Mesendoderm (in vitro differentiated cells): Measurements from ENCODE around the gene TBC1D13.
"Not testable (repeated sequence)": the region's sequence is repeated elsewhere in the genome, so short reads cannot be mapped to it uniquely, and the experiment has no call there.

ENCODE experiments used
- DNase-seq: peaks from one replicate; pipeline ENCODE4 v3.0.0; 2013
- H2AK5ac ChIP-seq: 2 replicates; pipeline ENCODE4 v1.6.1; 2013; ENCODE audit warnings: low read length, inconsistent platforms
- H2BK120ac ChIP-seq: 2 replicates; pipeline ENCODE4 v1.6.1; 2013; ENCODE audit warnings: low read depth, mild to moderate bottlenecking, low read length, moderate library complexity, mixed read lengths
- H2BK15ac ChIP-seq: replicated peaks from 2 replicates; pipeline ENCODE4 v1.6.1; 2013; ENCODE audit warnings: low read depth, mild to moderate bottlenecking, moderate library complexity
- H2BK5ac ChIP-seq: 2 replicates; pipeline ENCODE4 v1.6.1; 2013; ENCODE audit warnings: low read length, inconsistent platforms
- H3K18ac ChIP-seq: 2 replicates; pipeline ENCODE4 v1.6.1; 2013; ENCODE audit warnings: mild to moderate bottlenecking, low read length, mixed read lengths
- H3K23ac ChIP-seq: one replicate; pipeline ENCODE4 v1.6.1; 2013; ENCODE audit warnings: low read length
- H3K27ac ChIP-seq: 2 replicates; pipeline ENCODE4 v1.5.1; 2013; ENCODE audit warnings: low read depth, mild to moderate bottlenecking, inconsistent platforms, low read length, moderate library complexity
- H3K27me3 ChIP-seq: 2 replicates; pipeline ENCODE4 v1.6.1; 2013; ENCODE audit warnings: low read length, control low read depth, mild to moderate bottlenecking, inconsistent platforms; ENCODE audit not compliant: insufficient read depth, poor library complexity
- H3K36me3 ChIP-seq: 2 replicates; pipeline ENCODE4 v1.6.1; 2013; ENCODE audit warnings: low read length, inconsistent platforms; ENCODE audit not compliant: control insufficient read depth, insufficient read depth
- H3K4ac ChIP-seq: one replicate; pipeline ENCODE4 v1.6.1; 2013; ENCODE audit warnings: low read depth, mild to moderate bottlenecking, low read length, moderate library complexity
- H3K4me1 ChIP-seq: 2 replicates; pipeline ENCODE4 v1.6.1; 2013; ENCODE audit warnings: low read depth, low read length, inconsistent platforms; ENCODE audit not compliant: control insufficient read depth
- H3K4me2 ChIP-seq: 2 replicates; pipeline ENCODE4 v1.6.1; 2013; ENCODE audit warnings: low read length
- H3K4me3 ChIP-seq: 2 replicates; pipeline ENCODE4 v1.5.1; 2013; ENCODE audit warnings: mild to moderate bottlenecking, low read length
- H3K56ac ChIP-seq: one replicate; pipeline ENCODE4 v1.6.1; 2013; ENCODE audit warnings: low read length
- H3K79me1 ChIP-seq: 2 replicates; pipeline ENCODE4 v1.6.1; 2013; ENCODE audit warnings: low read length, inconsistent platforms
- H3K79me2 ChIP-seq: 2 replicates; pipeline ENCODE4 v1.6.1; 2013; ENCODE audit warnings: mild to moderate bottlenecking, low read length; ENCODE audit not compliant: control insufficient read depth, insufficient read depth
- H3K9ac ChIP-seq: 2 replicates; pipeline ENCODE4 v1.6.1; 2013; ENCODE audit warnings: low read length, inconsistent platforms
- H4K5ac ChIP-seq: one replicate; pipeline ENCODE4 v1.6.1; 2013; ENCODE audit warnings: low read length
- H4K8ac ChIP-seq: one replicate; pipeline ENCODE4 v1.6.1; 2013; ENCODE audit warnings: low read depth, mild to moderate bottlenecking, control low read depth, low read length, moderate library complexity
- WGBS: extraction: QIAGEN DNeasy Blood & Tissue Kit; methylation state at CpG from one replicate; pipeline ENCODE4 v1.1.7; 2013; ENCODE audit warnings: low lambda C conversion rate, missing lambda C conversion rate; ENCODE audit not compliant: insufficient coverage; ENCODE audit errors: extremely low coverage; 5-methylcytosine and 5-hydroxymethylcytosine counted together

The TBC1D13 gene

DNA sequence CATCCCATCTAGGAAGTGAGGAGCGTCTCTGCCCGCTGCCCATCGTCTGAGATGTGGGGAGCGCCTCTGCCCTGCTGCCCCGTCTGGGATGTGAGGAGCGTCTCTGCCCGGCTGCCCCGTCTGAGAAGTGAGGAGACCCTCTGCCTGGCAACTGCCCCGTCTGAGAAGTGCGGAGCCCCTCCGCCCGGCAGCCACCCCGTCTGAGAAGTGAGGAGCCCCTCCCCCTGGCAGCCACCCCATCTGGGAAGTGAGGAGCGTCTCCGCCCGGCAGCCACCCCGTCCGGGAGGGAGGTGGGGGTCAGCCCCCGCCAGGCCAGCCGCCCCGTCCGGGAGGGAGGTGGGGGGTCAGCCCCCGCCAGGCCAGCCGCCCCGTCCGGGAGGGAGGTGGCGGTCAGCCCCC is 7.0 kb upstream of the TBC1D13 start:
- not testable (repeated sequence) for H3K27me3 ChIP-seq, H3K79me2 ChIP-seq, H3K4me3 ChIP-seq, H4K8ac ChIP-seq, H3K4me2 ChIP-seq, H3K27ac ChIP-seq, H4K5ac ChIP-seq, H3K9ac ChIP-seq, H3K79me1 ChIP-seq, H3K36me3 ChIP-seq, H3K23ac ChIP-seq, H2AK5ac ChIP-seq, H2BK120ac ChIP-seq, H3K4ac ChIP-seq, H3K18ac ChIP-seq, H3K4me1 ChIP-seq, DNase-seq, H2BK5ac ChIP-seq, H3K56ac ChIP-seq, H2BK15ac ChIP-seq
- WGBS = no CpG with 5 or more reads among the region's 27 CpGs

DNA sequence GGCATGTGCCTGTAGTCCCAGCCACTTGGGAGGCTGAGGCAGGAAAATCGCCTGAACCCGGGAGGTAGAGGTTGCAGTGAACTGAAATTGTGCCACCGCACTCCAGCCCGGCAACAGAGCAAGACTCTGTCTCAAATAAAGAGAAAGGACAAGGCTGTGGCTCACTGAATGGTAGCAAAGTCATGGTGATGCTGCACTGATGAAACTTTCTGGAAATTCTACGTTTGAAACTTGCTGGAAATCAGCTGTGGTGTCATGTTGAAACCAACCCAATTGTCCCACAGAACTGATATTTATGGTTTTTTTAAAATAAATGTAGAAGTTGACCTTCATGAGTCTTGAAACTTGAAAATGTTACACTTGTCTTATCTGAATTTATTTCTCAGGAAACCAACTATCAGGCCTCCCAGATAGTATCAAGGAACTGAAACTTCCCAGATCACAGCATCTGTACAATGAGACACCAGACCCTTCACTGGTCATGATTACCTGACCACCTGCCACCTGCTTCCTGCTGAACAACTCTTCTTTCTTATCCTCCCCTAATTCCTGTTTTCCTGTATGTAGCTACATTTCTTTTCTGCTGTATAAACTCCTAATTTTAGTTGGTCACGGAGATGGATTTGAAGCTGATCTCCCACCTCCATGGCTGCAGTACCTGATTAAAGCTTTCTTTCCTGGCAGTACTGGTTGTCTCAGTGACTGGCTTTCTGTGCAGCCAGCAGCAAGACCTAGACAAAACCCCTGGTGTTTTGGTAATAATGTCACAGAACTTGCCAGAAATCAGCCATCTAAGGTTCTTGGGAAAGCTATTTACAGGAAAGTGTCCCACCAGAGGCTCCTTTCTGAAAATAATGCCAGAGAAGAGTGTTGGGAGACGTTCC is 5.6 kb upstream of the TBC1D13 start:
- no peak for DNase-seq
- Histone ChIP-seq H3K56ac (no peak overlapping the region), H2BK120ac (no peak overlapping the region), H4K5ac (no peak overlapping the region), H3K18ac (no peak overlapping the region), H2BK5ac (no peak overlapping the region), H3K79me1 (no peaks in the 10 kb centered on the region), H3K9ac (no peak overlapping the region), H3K4me3 (no peak overlapping the region), H3K27ac (no peak overlapping the region), H2AK5ac (no peak overlapping the region), H3K36me3 (no peaks in the 10 kb centered on the region), H3K79me2 (no peaks in the 10 kb centered on the region), H2BK15ac (no peak overlapping the region), H3K23ac (no peak overlapping the region), H3K4me2 (no peak overlapping the region), H3K27me3 (no peaks in the 10 kb centered on the region), H3K4ac (no peak overlapping the region), H4K8ac (no peak overlapping the region), H3K4me1 (no peaks in the 10 kb centered on the region)
- WGBS = no CpG with 5 or more reads among the region's 7 CpGs

DNA sequence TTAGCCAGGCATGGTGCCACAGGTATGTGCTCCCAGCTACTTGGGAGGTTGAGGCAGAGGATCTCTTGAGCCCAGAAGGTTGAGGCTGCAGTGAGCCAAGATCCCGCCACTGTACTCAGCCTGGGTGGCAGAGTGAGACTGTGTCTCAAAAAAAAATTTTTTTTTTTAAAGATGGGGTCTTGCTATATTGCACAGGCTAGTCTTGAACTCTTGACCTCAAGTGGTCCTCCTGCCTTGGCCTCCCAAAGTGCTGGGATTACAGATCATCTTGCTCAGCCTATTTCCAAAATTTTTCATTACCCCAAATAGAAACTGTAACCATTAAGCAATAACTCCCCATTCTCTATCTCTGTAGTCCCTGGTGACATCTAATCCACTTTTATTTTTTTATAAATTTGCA is 4.4 kb upstream of the TBC1D13 start:
- Histone ChIP-seq H3K27ac (no peak overlapping the region), H3K4me2 (no peak overlapping the region), H4K8ac (no peak overlapping the region), H3K56ac (no peak overlapping the region), H3K4me3 (no peak overlapping the region), H3K9ac (no peak overlapping the region), H2BK5ac (no peak overlapping the region), H3K4me1 (no peaks in the 10 kb centered on the region), H3K27me3 (no peaks in the 10 kb centered on the region), H3K18ac (no peak overlapping the region), H3K4ac (no peak overlapping the region), H2BK120ac (no peak overlapping the region), H2AK5ac (no peak overlapping the region), H3K23ac (no peak overlapping the region), H2BK15ac (no peak overlapping the region), H3K79me2 (no peaks in the 10 kb centered on the region), H3K79me1 (peaks cover 2% of the 10 kb centered on the region), H3K36me3 (no peaks in the 10 kb centered on the region), H4K5ac (no peak overlapping the region)
- DNase-seq = no peak
- WGBS = no CpG with 5 or more reads among the region's 1 CpG

DNA sequence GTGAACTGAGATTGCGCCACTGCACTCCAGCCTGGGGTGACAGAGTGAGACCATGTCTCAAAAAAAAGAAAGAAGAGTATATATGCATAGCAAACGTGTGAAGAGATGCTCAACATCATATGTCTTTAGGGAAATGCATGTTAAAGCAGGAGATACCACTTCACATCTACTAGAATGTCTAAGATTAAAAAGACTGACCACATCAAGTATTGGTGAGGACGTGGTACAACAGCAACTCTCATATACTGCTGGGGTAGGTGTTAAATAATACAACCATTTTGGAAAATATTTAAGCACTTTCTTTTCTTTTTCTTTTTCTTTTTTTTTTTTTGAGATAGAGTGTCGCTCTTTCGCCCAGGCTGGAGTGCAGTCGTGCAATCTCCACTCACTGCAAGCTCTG is 1.6 kb upstream of the TBC1D13 start:
- Histone ChIP-seq H3K56ac (no peak overlapping the region), H3K27me3 (no peaks in the 10 kb centered on the region), H3K23ac (no peak overlapping the region), H3K4me2 (no peak overlapping the region), H3K4ac (no peak overlapping the region), H2BK120ac (no peak overlapping the region), H2AK5ac (no peak overlapping the region), H4K5ac (no peak overlapping the region), H3K27ac (no peak overlapping the region), H2BK15ac (no peak overlapping the region), H3K18ac (no peak overlapping the region), H3K36me3 (no peaks in the 10 kb centered on the region), H3K79me2 (peaks cover 3% of the 10 kb centered on the region), H3K4me3 (no peak overlapping the region), H2BK5ac (no peak overlapping the region), H3K9ac (no peak overlapping the region), H4K8ac (no peak overlapping the region), H3K79me1 (peaks cover 5% of the 10 kb centered on the region), H3K4me1 (peaks cover 2% of the 10 kb centered on the region)
- no peak for DNase-seq
- no CpG with 5 or more reads among the region's 6 CpGs for whole genome bisulfite sequencing

DNA sequence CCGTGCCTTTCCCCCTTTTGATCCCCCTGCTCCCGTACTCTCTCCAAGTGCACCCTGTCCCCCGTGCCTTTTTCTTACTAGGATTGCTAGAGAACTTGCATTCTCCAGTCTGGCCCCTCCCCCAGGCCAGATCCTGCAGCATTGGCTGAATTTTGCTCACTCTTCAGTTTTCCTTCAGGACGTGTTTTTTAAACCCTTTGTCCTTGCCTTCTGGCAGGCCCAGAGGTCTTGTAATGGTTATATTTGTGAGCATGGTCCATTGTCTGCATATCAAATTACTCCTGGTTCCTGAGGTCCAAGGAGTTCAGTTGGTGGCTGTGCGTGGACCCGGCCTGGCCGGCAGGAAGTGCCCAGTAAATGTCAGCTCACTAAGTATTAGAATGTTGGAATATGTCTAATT is 606 bp downstream of the TBC1D13 start:
- H3K36me3 ChIP-seq = peaks cover 7% of the 10 kb centered on the region
- H3K4me2 ChIP-seq = peak overlapping the region; percentile 51
- H4K5ac ChIP-seq = no peak overlapping the region
- no CpG with 5 or more reads among the region's 7 CpGs for WGBS
- no peak overlapping the region for H2BK5ac ChIP-seq
- H3K9ac ChIP-seq = peak overlapping the region; percentile 95
- peak; percentile 41 for DNase-seq
- peak overlapping the region; percentile 56 for H3K4ac ChIP-seq
- peak overlapping the region; percentile 45 for H3K18ac ChIP-seq
- no peaks in the 10 kb centered on the region for H3K27me3 ChIP-seq
- H3K27ac ChIP-seq = no peak overlapping the region
- no peak overlapping the region for H2AK5ac ChIP-seq
- H3K4me1 ChIP-seq = peaks cover 2% of the 10 kb centered on the region
- no peak overlapping the region for H4K8ac ChIP-seq
- H3K4me3 ChIP-seq = peak overlapping the region; percentile 93
- H3K79me2 ChIP-seq = peaks cover 3% of the 10 kb centered on the region
- no peak overlapping the region for H3K23ac ChIP-seq
- no peak overlapping the region for H2BK120ac ChIP-seq
- H2BK15ac ChIP-seq = no peak overlapping the region
- H3K56ac ChIP-seq = peak overlapping the region; percentile 98
- peaks cover 5% of the 10 kb centered on the region for H3K79me1 ChIP-seq

DNA sequence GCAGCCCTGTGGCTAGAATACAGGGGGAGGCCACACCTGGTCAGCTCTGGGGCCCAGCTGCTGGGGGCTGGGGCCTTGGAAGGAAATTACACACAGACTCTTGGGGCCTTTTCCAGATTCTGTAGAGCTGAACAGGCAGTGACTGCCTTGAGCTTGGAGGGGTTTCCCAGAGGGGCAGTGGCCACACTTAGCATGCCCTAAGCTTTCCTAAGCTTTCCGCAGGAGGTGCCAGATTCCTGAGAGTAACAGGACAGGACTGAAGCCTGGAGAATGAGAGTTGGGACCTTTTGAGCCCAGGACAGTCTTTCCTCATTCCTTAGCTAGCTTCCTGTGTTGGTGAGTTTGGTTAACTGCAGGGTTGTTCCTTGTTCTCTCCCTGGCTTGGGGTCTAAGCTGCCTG is 1.4 kb downstream of the TBC1D13 start:
- peak overlapping the region; percentile 38 for H3K56ac ChIP-seq
- no peak overlapping the region for H4K5ac ChIP-seq
- no peak overlapping the region for H2AK5ac ChIP-seq
- peaks cover 5% of the 10 kb centered on the region for H3K79me1 ChIP-seq
- no peak overlapping the region for H2BK15ac ChIP-seq
- H4K8ac ChIP-seq = no peak overlapping the region
- peaks cover 2% of the 10 kb centered on the region for H3K4me1 ChIP-seq
- peak; percentile 62 for DNase-seq
- H3K4ac ChIP-seq = no peak overlapping the region
- no peaks in the 10 kb centered on the region for H3K27me3 ChIP-seq
- no peak overlapping the region for H3K18ac ChIP-seq
- no peak overlapping the region for H3K23ac ChIP-seq
- H3K36me3 ChIP-seq = peaks cover 9% of the 10 kb centered on the region
- H2BK5ac ChIP-seq = no peak overlapping the region
- H3K79me2 ChIP-seq = peaks cover 3% of the 10 kb centered on the region
- H2BK120ac ChIP-seq = no peak overlapping the region
- no peak overlapping the region for H3K4me3 ChIP-seq
- no peak overlapping the region for H3K4me2 ChIP-seq
- no peak overlapping the region for H3K27ac ChIP-seq
- H3K9ac ChIP-seq = no peak overlapping the region
- no CpG with 5 or more reads among the region's 1 CpG for WGBS
